ENCODE results near the gene NEFH.
A peak's percentile ranks its signal among the peaks of the same experiment; 100 is the strongest.

The NEFH gene

GRCh38 chr22:29499852-29500251 lies 19.8 kb downstream of the NEFH start:
- DNase-seq (ENCODE audit: insufficient read length, low spot score) (no peak), FAIRE-seq (no peak)
- TF ChIP-seq CTCF (IDR thresholded peaks at IDR 0.05; ENCODE audit: insufficient read depth, missing control alignments) = no peak

DNA sequence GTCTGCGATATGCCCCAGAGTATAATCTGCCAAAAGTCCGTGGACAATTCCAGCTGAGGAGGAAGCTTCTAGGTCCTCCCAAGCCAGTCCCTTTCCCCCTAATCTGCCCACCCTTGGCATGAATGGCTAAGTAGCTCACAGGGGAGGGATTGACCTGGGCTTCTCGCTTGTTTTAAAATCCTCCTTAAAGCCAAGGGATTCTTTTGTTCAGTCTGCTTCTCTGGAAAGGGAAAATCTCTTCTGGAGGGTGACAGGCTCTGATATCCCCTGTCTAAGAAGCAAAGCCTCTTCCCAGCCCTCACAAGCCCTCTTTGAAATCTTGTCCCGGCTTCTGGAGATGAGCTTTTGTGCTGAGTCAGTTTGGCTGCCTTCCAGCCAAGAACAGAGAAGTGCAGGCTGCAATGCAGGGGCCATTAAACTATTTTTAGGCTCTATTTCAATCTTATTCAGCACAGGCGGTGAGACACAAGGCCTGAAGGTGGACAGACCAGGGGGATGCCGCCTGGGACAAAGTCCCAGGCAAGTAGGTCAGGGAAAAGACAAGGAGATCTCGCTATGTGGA lies 23.9 kb downstream of the NEFH start:
- no peak for TF ChIP-seq CTCF (IDR thresholded peaks at IDR 0.05; ENCODE audit: insufficient read depth, missing control alignments)
- FAIRE-seq (no peak), DNase-seq (ENCODE audit: insufficient read length, low spot score) (peak; percentile 39)

DNA sequence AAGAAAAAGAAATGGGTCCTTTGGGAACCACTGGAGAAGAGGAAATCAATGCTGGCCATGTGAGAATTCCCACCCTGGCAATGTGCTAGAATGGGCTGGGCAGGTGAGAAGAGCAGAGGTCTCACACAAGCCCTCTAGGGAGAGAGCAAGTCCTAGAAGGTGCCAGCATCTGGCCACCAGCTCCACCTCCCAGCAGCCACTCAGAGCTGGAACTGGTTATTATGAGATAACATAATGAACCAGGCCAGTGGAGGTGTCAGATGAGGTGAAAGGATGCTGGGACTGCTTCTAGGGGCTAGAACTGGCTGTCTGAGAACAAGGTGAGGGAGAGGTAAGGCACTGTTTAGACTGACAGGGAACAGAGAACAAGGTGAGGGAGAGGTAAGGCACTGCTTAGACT lies 29.3 kb downstream of the NEFH start:
- TF ChIP-seq CTCF (IDR thresholded peaks at IDR 0.05; ENCODE audit: insufficient read depth, missing control alignments) = no peak
- FAIRE-seq = no peak
- DNase-seq (ENCODE audit: insufficient read length, low spot score) = no peak

DNA sequence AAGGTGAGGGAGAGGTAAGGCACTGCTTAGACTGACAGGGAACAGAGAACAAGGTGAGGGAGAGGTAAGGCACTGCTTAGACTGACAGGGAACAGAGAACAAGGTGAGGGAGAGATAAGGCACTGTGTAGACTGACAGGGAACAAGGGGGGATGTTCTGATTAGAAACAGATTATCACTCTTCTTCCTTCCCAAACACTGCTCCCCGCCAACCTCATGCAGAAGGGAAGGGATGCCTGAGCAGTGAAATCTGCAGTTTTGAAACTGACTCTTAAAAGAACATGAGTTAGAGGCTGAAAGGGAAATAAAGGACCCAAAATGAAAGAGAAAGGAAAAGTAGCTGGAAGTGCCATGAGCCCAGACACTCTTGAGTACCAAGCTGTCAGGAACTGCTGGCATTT lies 29.8 kb downstream of the NEFH start:
- FAIRE-seq (no peak), DNase-seq (ENCODE audit: insufficient read length, low spot score) (no peak)
- no peak for TF ChIP-seq CTCF (IDR thresholded peaks at IDR 0.05; ENCODE audit: insufficient read depth, missing control alignments)

DNA sequence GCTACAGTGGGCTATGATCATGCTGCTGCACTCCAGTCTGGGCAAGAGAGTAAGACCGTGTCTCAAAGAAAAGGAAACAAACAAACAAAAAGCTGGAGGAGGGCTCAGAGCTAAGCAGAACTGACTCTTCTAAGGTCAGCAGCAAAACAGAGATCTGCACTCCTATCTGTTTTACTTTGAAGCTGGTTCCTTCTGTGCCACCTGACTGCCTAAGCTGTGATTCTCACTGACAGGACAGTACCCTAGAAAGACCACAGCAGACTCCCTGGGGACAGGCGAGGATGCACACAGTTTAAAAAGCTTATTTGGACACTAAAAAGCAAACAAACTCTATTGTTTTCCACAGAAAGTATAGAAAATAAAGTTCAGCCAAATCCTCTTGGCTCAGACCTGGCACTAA lies 30.5 kb downstream of the NEFH start:
- DNase-seq (ENCODE audit: insufficient read length, low spot score) (no peak), FAIRE-seq (no peak)
- TF ChIP-seq CTCF (IDR thresholded peaks at IDR 0.05; ENCODE audit: insufficient read depth, missing control alignments) = no peak

- TF ChIP-seq CTCF (IDR thresholded peaks at IDR 0.05; ENCODE audit: insufficient read depth, missing control alignments) = no peak
- no peak for FAIRE-seq
These were observed 31.3 kb downstream of the NEFH start for GRCh38 chr22:29511126-29511862.

GRCh38 chr22:29512031-29512430 lies 32.0 kb downstream of the NEFH start:
- TF ChIP-seq CTCF (IDR thresholded peaks at IDR 0.05; ENCODE audit: insufficient read depth, missing control alignments) = no peak
- DNase-seq (ENCODE audit: insufficient read length, low spot score) = no peak
- no peak for FAIRE-seq

More at GRCh38 chr22:29511126-29511862, 31.3 kb downstream of the NEFH start:
- DNase-seq (ENCODE audit: insufficient read length, low spot score) = no peak

Data from D721Med (cell line).